Hepatocyte (in vitro differentiated cells): ENCODE measurements around the gene CLEC18C.
"Not testable (repeated sequence)": the region's sequence is repeated elsewhere in the genome, so short reads cannot be mapped to it uniquely, and the experiment has no call there.

ENCODE experiments used
- EZH2 ChIP-seq: fragments of 200-600 bp; sonication (generic); IDR thresholded peaks from 2 replicates; pipeline ENCODE4 v1.6.1; 2016; ENCODE audit warnings: antibody characterized with exemption, mild to moderate bottlenecking, borderline replicate concordance
- TF ChIP-seq, protein P1 (sequence below): fragments of 200-600 bp; sonication (generic); IDR thresholded peaks from 2 replicates; pipeline ENCODE4 v1.5.1; 2016; ENCODE audit warnings: antibody characterized with exemption, mild to moderate bottlenecking; ENCODE audit not compliant: poor library complexity

DNA sequence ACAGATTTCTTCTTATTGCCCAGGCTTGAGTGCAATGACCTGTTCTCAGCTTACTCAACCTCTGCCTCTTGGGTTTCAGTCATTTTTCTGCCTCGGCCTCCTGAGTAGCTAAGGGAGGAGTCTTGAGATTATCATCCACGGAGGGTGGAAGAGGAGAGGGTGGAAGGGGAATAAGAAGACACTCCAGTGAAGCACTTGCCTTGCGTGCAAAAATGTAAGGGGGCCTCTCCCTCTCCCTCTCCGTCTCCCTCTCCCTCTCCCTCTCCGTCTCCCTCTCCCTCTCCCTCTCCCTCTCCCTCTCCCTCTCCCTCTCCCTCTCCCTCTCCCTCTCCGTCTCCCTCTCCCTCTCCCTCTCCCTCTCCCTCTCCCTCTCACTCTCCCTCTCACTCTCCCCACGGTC lies 29.9 kb downstream of the CLEC18C start:
- TF ChIP-seq, protein P1, sequence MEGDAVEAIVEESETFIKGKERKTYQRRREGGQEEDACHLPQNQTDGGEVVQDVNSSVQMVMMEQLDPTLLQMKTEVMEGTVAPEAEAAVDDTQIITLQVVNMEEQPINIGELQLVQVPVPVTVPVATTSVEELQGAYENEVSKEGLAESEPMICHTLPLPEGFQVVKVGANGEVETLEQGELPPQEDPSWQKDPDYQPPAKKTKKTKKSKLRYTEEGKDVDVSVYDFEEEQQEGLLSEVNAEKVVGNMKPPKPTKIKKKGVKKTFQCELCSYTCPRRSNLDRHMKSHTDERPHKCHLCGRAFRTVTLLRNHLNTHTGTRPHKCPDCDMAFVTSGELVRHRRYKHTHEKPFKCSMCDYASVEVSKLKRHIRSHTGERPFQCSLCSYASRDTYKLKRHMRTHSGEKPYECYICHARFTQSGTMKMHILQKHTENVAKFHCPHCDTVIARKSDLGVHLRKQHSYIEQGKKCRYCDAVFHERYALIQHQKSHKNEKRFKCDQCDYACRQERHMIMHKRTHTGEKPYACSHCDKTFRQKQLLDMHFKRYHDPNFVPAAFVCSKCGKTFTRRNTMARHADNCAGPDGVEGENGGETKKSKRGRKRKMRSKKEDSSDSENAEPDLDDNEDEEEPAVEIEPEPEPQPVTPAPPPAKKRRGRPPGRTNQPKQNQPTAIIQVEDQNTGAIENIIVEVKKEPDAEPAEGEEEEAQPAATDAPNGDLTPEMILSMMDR = not testable (repeated sequence)
- TF ChIP-seq EZH2 = not testable (repeated sequence)
